Mammary epithelial cell (primary cell): ENCODE measurements around the gene MBP.

Experiments
- EZH2 ChIP-seq: IDR thresholded peaks from 2 replicates; pipeline ENCODE4 v1.6.1; 2012; ENCODE audit warnings: low read length, inconsistent platforms, borderline replicate concordance
- TF ChIP-seq, protein P1 (sequence below), 2 donors: IDR thresholded peaks in 1 of 2; conservative IDR thresholded peaks in 1 of 2; 2 replicates each; pipeline ENCODE4 v1.5.1; 2011 to 2012; ENCODE audit warnings: inconsistent platforms in 2 of 2, low read length in 2 of 2, mild to moderate bottlenecking in 2 of 2, control low read depth in 1 of 2, low read depth in 1 of 2; ENCODE audit not compliant: insufficient read depth in 1 of 2; ENCODE audit errors: extremely low read depth in 1 of 2

DNA sequence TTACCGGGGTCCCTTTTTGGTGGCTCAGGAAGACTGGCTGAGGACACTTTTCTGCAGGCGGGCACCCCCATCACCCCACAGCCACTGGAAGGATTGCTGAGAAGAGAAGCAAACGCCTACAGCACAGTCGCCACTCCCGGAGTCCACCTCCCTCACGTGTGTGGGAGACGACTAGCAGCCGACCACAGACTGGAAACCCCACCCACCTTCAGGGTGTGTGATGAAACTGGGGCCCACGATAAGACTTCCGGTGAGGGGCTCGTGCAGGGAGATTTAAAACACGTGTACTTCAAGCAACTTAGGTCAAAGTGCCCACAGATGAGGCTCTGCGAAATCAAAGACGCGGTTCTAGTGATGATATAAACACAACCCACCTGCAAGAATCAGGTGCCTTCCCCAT is 26.3 kb downstream of the MBP start:
- TF ChIP-seq, protein P1, sequence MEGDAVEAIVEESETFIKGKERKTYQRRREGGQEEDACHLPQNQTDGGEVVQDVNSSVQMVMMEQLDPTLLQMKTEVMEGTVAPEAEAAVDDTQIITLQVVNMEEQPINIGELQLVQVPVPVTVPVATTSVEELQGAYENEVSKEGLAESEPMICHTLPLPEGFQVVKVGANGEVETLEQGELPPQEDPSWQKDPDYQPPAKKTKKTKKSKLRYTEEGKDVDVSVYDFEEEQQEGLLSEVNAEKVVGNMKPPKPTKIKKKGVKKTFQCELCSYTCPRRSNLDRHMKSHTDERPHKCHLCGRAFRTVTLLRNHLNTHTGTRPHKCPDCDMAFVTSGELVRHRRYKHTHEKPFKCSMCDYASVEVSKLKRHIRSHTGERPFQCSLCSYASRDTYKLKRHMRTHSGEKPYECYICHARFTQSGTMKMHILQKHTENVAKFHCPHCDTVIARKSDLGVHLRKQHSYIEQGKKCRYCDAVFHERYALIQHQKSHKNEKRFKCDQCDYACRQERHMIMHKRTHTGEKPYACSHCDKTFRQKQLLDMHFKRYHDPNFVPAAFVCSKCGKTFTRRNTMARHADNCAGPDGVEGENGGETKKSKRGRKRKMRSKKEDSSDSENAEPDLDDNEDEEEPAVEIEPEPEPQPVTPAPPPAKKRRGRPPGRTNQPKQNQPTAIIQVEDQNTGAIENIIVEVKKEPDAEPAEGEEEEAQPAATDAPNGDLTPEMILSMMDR (conservative IDR thresholded peaks at IDR 0.05 in 1 of 2, IDR thresholded peaks at IDR 0.05 in 1 of 2; ENCODE audit: extremely low read depth in 1 of 2, insufficient read depth in 1 of 2, low read depth in 1 of 2, low read length in 2 of 2) = no peak
- no peak for TF ChIP-seq EZH2
